BE2C (cell line): ENCODE measurements around the gene SNURF.

ENCODE experiments used
- DNase-seq: peaks from one replicate; pipeline ENCODE4 v3.0.0-alpha.2; 2020
- H3K27me3 ChIP-seq: fragments of 250-450 bp; sonication (Bioruptor Pico); 2 replicates; pipeline ENCODE4 v1.5.1; 2020; ENCODE audit warnings: mild to moderate bottlenecking
- H3K36me3 ChIP-seq: fragments of 250-450 bp; sonication (Bioruptor Pico); 2 replicates; pipeline ENCODE4 v1.5.1; 2020; ENCODE audit warnings: mild to moderate bottlenecking
- H3K4me1 ChIP-seq: fragments of 250-450 bp; sonication (Bioruptor Pico); 2 replicates; pipeline ENCODE4 v1.5.1; 2020
- H3K4me3 ChIP-seq: 2 replicates; pipeline ENCODE4 v1.5.1; 2011; ENCODE audit warnings: low read depth, low read length
- H3K9me3 ChIP-seq: fragments of 250-450 bp; sonication (Bioruptor Pico); 2 replicates; pipeline ENCODE4 v1.5.1; 2020
- CTCF ChIP-seq: IDR thresholded peaks from 2 replicates; pipeline ENCODE4 v1.5.1; 2012; ENCODE audit warnings: mild to moderate bottlenecking, low read depth, low read length

The SNURF gene

DNA sequence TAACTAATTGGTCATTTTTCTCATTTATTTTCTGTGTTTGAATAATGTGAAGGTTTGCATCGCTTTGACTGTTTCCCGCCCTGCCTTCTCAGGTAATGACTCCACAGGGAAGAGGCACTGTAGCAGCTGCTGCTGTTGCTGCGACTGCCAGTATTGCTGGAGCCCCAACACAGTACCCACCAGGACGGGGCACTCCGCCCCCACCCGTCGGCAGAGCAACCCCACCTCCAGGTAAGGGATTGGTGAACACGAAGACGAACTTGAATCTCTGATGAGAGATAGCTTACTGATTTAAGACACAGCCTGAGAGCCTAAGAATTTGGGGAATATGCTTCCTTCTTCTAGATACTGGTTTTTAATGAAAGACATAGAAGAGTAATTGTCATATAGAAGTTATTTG lies 22.9 kb downstream of the SNURF start:
- no peaks in the 10 kb centered on the region for H3K27me3 ChIP-seq
- peaks cover 63% of the 10 kb centered on the region for H3K36me3 ChIP-seq
- no peaks in the 10 kb centered on the region for H3K4me1 ChIP-seq
- H3K9me3 ChIP-seq, result no peaks in the 10 kb centered on the region
- no peak overlapping the region for H3K4me3 ChIP-seq
- no peak for TF ChIP-seq CTCF
- DNase-seq, result no peak

DNA sequence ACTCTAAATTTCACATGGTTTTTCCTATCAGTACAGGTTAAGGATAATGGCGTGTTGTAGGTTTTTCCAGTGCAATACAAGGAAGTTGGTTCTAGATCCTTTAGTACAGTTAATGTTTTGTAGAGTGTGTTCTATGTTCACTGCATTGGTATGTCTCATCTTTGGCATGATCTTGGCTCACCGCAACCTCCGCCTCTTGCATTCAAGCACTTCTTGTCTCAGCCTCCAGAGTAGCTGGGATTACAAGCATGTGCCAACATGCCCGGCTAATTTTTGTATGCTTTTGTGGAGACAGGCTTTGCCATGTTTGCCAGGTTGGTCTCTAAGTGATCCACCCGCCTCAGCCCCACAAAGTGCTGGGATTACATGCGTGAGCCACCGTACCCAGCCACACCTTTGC lies 30.4 kb downstream of the SNURF start:
- no peak overlapping the region for H3K4me3 ChIP-seq
- H3K9me3 ChIP-seq, result no peaks in the 10 kb centered on the region
- no peak for TF ChIP-seq CTCF
- H3K4me1 ChIP-seq, result no peaks in the 10 kb centered on the region
- H3K27me3 ChIP-seq, result no peaks in the 10 kb centered on the region
- H3K36me3 ChIP-seq, result peaks cover 33% of the 10 kb centered on the region
- no peak for DNase-seq

DNA sequence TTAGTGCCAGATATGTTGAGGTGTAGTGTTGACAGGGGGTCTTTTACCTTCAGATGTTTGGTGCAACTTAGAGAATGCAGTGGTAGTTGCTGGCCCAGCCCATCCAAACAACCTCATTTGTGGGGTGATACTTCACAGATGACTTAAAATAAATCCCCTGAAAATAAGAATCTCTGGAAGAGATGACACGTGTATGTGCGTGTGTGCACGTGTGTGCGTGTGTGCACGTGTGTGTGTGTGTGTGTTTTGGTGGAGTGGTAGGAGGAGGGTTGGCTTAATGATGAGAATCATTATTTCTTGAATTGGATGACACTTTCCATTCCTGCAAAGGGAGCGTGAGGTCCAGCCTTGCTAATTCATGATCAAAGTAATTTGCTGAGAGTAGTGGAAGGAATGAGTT lies 31.9 kb downstream of the SNURF start:
- H3K4me3 ChIP-seq, result no peak overlapping the region
- H3K36me3 ChIP-seq, result peaks cover 28% of the 10 kb centered on the region
- no peaks in the 10 kb centered on the region for H3K9me3 ChIP-seq
- H3K4me1 ChIP-seq, result no peaks in the 10 kb centered on the region
- no peak for TF ChIP-seq CTCF
- no peak for DNase-seq
- H3K27me3 ChIP-seq, result no peaks in the 10 kb centered on the region
